CD4-positive, alpha-beta T cell (primary cell): Measurements from ENCODE around the gene PDE4B. TPM values are rescaled to one million over a fixed set of nuclear protein-coding genes. Genes with fewer than 3 reads are reported as not detected.

ENCODE experiments used
- ATAC-seq: fragments of 200-7000 bp; cut with Tn5 transposase; one replicate; pipeline ENCODE4 v1.10.0; 2022; ENCODE audit warnings: mild to moderate bottlenecking; ENCODE audit not compliant: poor library complexity
- CTCF ChIA-PET: fragments of 350-600 bp; sonication (Branson Sonifier 250); formaldehyde crosslinking; loops from one replicate; lab custom pipeline; 2021; ENCODE audit warnings: antibody characterized with exemption, inconsistent platforms; lab: Charles Lee
- POLR2A ChIA-PET: fragments of 350-600 bp; sonication (Branson Sonifier 250); formaldehyde crosslinking; loops from one replicate; lab custom pipeline; 2021; ENCODE audit warnings: antibody characterized with exemption, inconsistent platforms; lab: Charles Lee
- DNase-seq, 14 experiments: peaks; one replicate each; pipeline ENCODE4 v3.0.0-alpha.2; 2013 to 2020; ENCODE audit warnings: mixed read lengths in 2 of 14
- H3K27ac ChIP-seq, 2 donors: one replicate each; pipeline versions ENCODE4 v1.5.1 to v1.7.0; 2013; ENCODE audit warnings: low read length in 2 of 2, low read depth in 1 of 2, mild to moderate bottlenecking in 1 of 2
- H3K27me3 ChIP-seq, 2 experiments: 1 replicate in 1 of 2; 2 replicates in 1 of 2; pipeline versions ENCODE4 v1.6.1 to v1.7.0; 2013; ENCODE audit warnings: low read length in 2 of 2, control low read depth in 1 of 2, mild to moderate bottlenecking in 1 of 2, moderate library complexity in 1 of 2; ENCODE audit not compliant: insufficient read depth in 2 of 2, control insufficient read depth in 1 of 2
- H3K36me3 ChIP-seq: one replicate; pipeline ENCODE4 v1.6.1; 2013; ENCODE audit warnings: low read length, control low read depth; ENCODE audit not compliant: insufficient read depth
- H3K4me1 ChIP-seq: one replicate; pipeline ENCODE4 v1.6.1; 2013; ENCODE audit warnings: low read length, control low read depth; ENCODE audit not compliant: insufficient read depth
- H3K4me3 ChIP-seq: one replicate; pipeline ENCODE4 v1.5.1; 2013; ENCODE audit warnings: mild to moderate bottlenecking, low read length, moderate library complexity
- H3K9me3 ChIP-seq, 2 experiments: 1 replicate in 1 of 2; 2 replicates in 1 of 2; pipeline versions ENCODE4 v1.6.1 to v1.7.0; 2013; ENCODE audit warnings: low read length in 2 of 2, mild to moderate bottlenecking in 2 of 2, control low read depth in 1 of 2, moderate library complexity in 1 of 2; ENCODE audit not compliant: control insufficient read depth in 1 of 2, insufficient read depth in 1 of 2
- H3K27ac Mint-ChIP-seq: one replicate; pipeline ENCODE4 v1.8.0; 2020; ENCODE audit warnings: mixed read lengths
- H3K27me3 Mint-ChIP-seq: one replicate; pipeline ENCODE4 v1.8.0; 2021; ENCODE audit warnings: mixed read lengths
- H3K36me3 Mint-ChIP-seq: one replicate; pipeline ENCODE4 v1.8.0; 2021; ENCODE audit warnings: low read depth, mixed read lengths
- H3K4me1 Mint-ChIP-seq: one replicate; pipeline ENCODE4 v1.8.0; 2021; ENCODE audit warnings: low read depth, mixed read lengths
- H3K4me3 Mint-ChIP-seq: one replicate; pipeline ENCODE4 v1.8.0; 2020; ENCODE audit warnings: mild to moderate bottlenecking, mixed read lengths
- H3K9me3 Mint-ChIP-seq: one replicate; pipeline ENCODE4 v1.8.0; 2020; ENCODE audit warnings: mixed read lengths
- intact Hi-C, 2 experiments: fragments of 100-400 bp; cut with DNase I in 1 of 2; cut with micrococcal nuclease in 1 of 2; formaldehyde crosslinking; loops; one replicate each; pipeline versions ENCODE4 v1.15.1 to v1.9.0; 2023 to 2025; cut with DNase I, micrococcal nuclease
- total RNA-seq, 174 experiments: library from RNA in 2 of 174; stranded (reverse) in 2 of 174; gene quantifications; one replicate each; pipeline ENCODE4 v1.2.3 and lab custom pipeline; 2021 to 2026
- TF ChIP-seq, protein P1 (sequence below): fragments of 200-600 bp; IDR thresholded peaks from one replicate; pipeline ENCODE4 v1.8.0; 2022; ENCODE audit warnings: antibody characterized with exemption, mild to moderate bottlenecking

Gene PDE4B
- total RNA-seq, 2 experiments from 2014 or later, result 155 to 159 TPM

DNA sequence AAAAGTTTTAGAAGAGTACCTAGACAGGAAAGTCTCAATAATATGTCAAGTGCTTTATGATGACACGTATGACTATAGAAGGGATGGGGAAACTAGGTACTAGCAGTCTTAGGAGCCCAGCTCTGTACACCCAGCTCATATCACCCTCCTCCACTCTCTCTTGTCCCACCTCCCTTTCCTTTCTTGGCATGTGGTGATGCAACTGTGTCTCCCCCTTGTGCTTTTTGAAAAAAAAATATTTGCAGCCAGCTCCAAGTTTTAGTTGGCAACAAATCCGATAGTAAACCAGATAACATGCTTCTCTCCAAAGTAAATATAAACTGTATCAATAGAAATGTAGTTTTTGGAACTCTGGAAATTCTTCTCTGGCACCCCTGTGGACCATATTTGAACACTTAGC, 280.7 kb downstream of the PDE4B start:
- H3K4me3 ChIP-seq, result no peak overlapping the region
- ATAC-seq, result no peak
- Mint-ChIP-seq H3K27ac (no peak overlapping the region), H3K27me3 (peaks cover 8% of the 10 kb centered on the region), H3K9me3 (no peaks in the 10 kb centered on the region), H3K36me3 (no peaks in the 10 kb centered on the region), H3K4me3 (no peak overlapping the region), H3K4me1 (no peaks in the 10 kb centered on the region)
- TF ChIP-seq, protein P1, sequence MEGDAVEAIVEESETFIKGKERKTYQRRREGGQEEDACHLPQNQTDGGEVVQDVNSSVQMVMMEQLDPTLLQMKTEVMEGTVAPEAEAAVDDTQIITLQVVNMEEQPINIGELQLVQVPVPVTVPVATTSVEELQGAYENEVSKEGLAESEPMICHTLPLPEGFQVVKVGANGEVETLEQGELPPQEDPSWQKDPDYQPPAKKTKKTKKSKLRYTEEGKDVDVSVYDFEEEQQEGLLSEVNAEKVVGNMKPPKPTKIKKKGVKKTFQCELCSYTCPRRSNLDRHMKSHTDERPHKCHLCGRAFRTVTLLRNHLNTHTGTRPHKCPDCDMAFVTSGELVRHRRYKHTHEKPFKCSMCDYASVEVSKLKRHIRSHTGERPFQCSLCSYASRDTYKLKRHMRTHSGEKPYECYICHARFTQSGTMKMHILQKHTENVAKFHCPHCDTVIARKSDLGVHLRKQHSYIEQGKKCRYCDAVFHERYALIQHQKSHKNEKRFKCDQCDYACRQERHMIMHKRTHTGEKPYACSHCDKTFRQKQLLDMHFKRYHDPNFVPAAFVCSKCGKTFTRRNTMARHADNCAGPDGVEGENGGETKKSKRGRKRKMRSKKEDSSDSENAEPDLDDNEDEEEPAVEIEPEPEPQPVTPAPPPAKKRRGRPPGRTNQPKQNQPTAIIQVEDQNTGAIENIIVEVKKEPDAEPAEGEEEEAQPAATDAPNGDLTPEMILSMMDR, result no peak
- ChIA-PET POLR2A (no interaction called here), CTCF (no interaction called here)
- no peak overlapping the region for H3K27ac ChIP-seq
- no peak for DNase-seq
- H3K36me3 ChIP-seq, result no peaks in the 10 kb centered on the region
- no peaks in the 10 kb centered on the region for H3K4me1 ChIP-seq
- no peaks in the 10 kb centered on the region for H3K9me3 ChIP-seq
- H3K27me3 ChIP-seq, result peaks cover 0 to 14% of the 10 kb centered on the region in 2 experiments
- intact Hi-C loops, result no loop called here

DNA sequence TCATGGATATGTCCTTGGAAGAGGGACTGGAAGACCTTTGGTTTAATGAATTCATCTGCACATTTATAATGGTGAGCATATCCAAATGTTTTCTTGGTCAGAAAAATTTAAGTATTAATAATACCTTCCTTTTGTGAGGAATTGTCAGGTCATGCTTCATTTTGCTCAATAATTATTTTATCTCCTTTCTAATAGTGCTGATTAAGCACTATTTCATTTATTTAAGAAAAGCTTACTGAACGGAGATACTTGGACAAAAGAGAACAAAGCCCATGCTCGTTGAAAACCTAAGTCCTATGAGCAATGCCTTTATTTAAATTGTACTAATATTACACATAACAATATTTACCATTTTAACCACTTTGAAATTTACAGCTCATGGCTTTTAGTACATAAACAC, 281.5 kb downstream of the PDE4B start:
- H3K9me3 ChIP-seq, result no peaks in the 10 kb centered on the region
- no peaks in the 10 kb centered on the region for H3K9me3 Mint-ChIP-seq
- H3K36me3 Mint-ChIP-seq, result no peaks in the 10 kb centered on the region

DNA sequence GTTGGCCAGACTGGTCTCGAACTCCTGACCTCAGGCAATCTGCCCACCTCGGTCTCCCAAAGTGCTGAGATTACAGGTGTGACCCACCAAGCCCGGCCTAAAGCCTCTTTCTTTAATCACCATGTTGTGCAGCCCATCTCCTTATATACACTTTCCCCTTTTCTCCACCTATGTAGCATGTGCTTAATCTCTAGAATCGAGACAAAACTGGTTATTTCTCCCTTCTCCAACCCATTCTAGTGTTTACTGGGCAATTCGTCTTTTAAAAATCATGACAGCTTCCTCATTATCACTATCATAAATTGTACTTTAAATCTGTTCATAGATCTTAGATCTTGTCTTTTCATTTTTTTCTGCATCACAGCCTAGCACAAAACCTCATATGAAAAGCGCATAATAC, 285.7 kb downstream of the PDE4B start:
- intact Hi-C loops, result no loop called here
- no peaks in the 10 kb centered on the region for H3K9me3 ChIP-seq
- TF ChIP-seq, protein P1, result no peak
- ATAC-seq, result no peak
- DNase-seq, result no peak
- Mint-ChIP-seq H3K36me3 (no peaks in the 10 kb centered on the region), H3K27me3 (peaks cover 15% of the 10 kb centered on the region), H3K4me3 (no peak overlapping the region), H3K4me1 (no peaks in the 10 kb centered on the region), H3K27ac (no peak overlapping the region), H3K9me3 (no peaks in the 10 kb centered on the region)
- H3K4me1 ChIP-seq, result no peaks in the 10 kb centered on the region
- H3K27ac ChIP-seq, result no peak overlapping the region
- no peaks in the 10 kb centered on the region for H3K27me3 ChIP-seq
- no peaks in the 10 kb centered on the region for H3K36me3 ChIP-seq
- CTCF ChIA-PET, result no interaction called here
- POLR2A ChIA-PET, result no interaction called here
- no peak overlapping the region for H3K4me3 ChIP-seq

More for the DNA sequence above, 281.5 kb downstream of the PDE4B start:
- Histone ChIP-seq H3K27me3 (peaks cover 0 to 13% of the 10 kb centered on the region in 2 experiments), H3K36me3 (no peaks in the 10 kb centered on the region), H3K27ac (no peak overlapping the region), H3K4me3 (no peak overlapping the region), H3K4me1 (no peaks in the 10 kb centered on the region)
- TF ChIP-seq, protein P1, result no peak
- H3K4me3 Mint-ChIP-seq, result no peak overlapping the region
- ChIA-PET CTCF (no interaction called here), POLR2A (no interaction called here)
- no peak overlapping the region for H3K27ac Mint-ChIP-seq
- no peak for ATAC-seq
- peaks cover 7% of the 10 kb centered on the region for H3K27me3 Mint-ChIP-seq
- no peak for DNase-seq
- intact Hi-C loops, result no loop called here
- no peaks in the 10 kb centered on the region for H3K4me1 Mint-ChIP-seq
